HG02840 (cell line): ENCODE data around the gene PTPN20.

ENCODE experiments used
- ATAC-seq: cut with Tn5 transposase; IDR thresholded peaks from one replicate; pipeline ENCODE4 v1.9.1; 2021; ENCODE audit warnings: mild to moderate bottlenecking, moderate library complexity, moderate number of reproducible peaks; ENCODE audit not compliant: unreplicated experiment, low FRiP score

Gene PTPN20

GRCh38 chr10:47019155-47020145 is 108.2 kb downstream of the PTPN20 start:
- ATAC-seq, result no peak

- no peak for ATAC-seq
Observed at GRCh38 chr10:47020471-47020870, 109.2 kb downstream of the PTPN20 start.

GRCh38 chr10:47021850-47022249 is 110.6 kb downstream of the PTPN20 start:
- no peak for ATAC-seq

GRCh38 chr10:47022311-47023131 is 111.3 kb downstream of the PTPN20 start:
- no peak for ATAC-seq

GRCh38 chr10:47023237-47024045 is 112.2 kb downstream of the PTPN20 start:
- ATAC-seq, result no peak

- no peak for ATAC-seq
Observed at GRCh38 chr10:47024046-47024322, 112.8 kb downstream of the PTPN20 start.

GRCh38 chr10:47024399-47025252 is 113.4 kb downstream of the PTPN20 start:
- no peak for ATAC-seq

GRCh38 chr10:47025253-47025539 is 114.0 kb downstream of the PTPN20 start:
- no peak for ATAC-seq

- no peak for ATAC-seq
Observed at GRCh38 chr10:47025540-47026300, 114.5 kb downstream of the PTPN20 start.

GRCh38 chr10:47026301-47027107 is 115.3 kb downstream of the PTPN20 start:
- no peak for ATAC-seq

- ATAC-seq, result no peak
Observed at GRCh38 chr10:47027108-47027783, 116.0 kb downstream of the PTPN20 start.

GRCh38 chr10:47027784-47028260 is 116.6 kb downstream of the PTPN20 start:
- no peak for ATAC-seq

GRCh38 chr10:47028466-47028865 is 117.2 kb downstream of the PTPN20 start:
- ATAC-seq, result no peak

GRCh38 chr10:47029181-47030009 is 118.2 kb downstream of the PTPN20 start:
- no peak for ATAC-seq

- ATAC-seq, result no peak
Observed at GRCh38 chr10:47030191-47030703, 119.0 kb downstream of the PTPN20 start.

GRCh38 chr10:47031211-47031900 is 120.1 kb downstream of the PTPN20 start:
- ATAC-seq, result no peak
